Fibroblast of pulmonary artery (primary cell): ENCODE data around the gene ARHGEF37.

Experiments used
- DNase-seq: peaks from one replicate; pipeline ENCODE4 v3.0.0-alpha.2; 2010; ENCODE audit warnings: low read depth
- H3K4me3 ChIP-seq: replicated peaks from 2 replicates; pipeline ENCODE4 v1.5.1; 2011; ENCODE audit warnings: low read depth, mild to moderate bottlenecking, control low read depth, low read length, moderate library complexity
- CTCF ChIP-seq: IDR thresholded peaks from 2 replicates; pipeline ENCODE4 v1.5.1; 2011; ENCODE audit warnings: mild to moderate bottlenecking, control low read depth, low read length, inconsistent platforms; ENCODE audit errors: missing control alignments

The ARHGEF37 gene

GRCh38 chr5:149680810-149681221 is 99.5 kb downstream of the ARHGEF37 start:
- no peak for TF ChIP-seq CTCF
- DNase-seq = no peak

GRCh38 chr5:149681252-149681651 is 100.0 kb downstream of the ARHGEF37 start:
- DNase-seq = no peak
- TF ChIP-seq CTCF = no peak
- no peak overlapping the region for H3K4me3 ChIP-seq

More at GRCh38 chr5:149680810-149681221, 99.5 kb downstream of the ARHGEF37 start:
- no peak overlapping the region for H3K4me3 ChIP-seq

GRCh38 chr5:149681922-149682321 is 100.6 kb downstream of the ARHGEF37 start:
- no peak for DNase-seq
- H3K4me3 ChIP-seq = no peak overlapping the region
- TF ChIP-seq CTCF = no peak

GRCh38 chr5:149682532-149683075 is 101.3 kb downstream of the ARHGEF37 start:
- TF ChIP-seq CTCF = no peak
- DNase-seq = no peak
- no peak overlapping the region for H3K4me3 ChIP-seq

- no peak overlapping the region for H3K4me3 ChIP-seq
- DNase-seq = no peak
- no peak for TF ChIP-seq CTCF
These were observed 102.7 kb downstream of the ARHGEF37 start for GRCh38 chr5:149683964-149684363.

- H3K4me3 ChIP-seq = no peak overlapping the region
- TF ChIP-seq CTCF = no peak
- no peak for DNase-seq
These were observed 103.1 kb downstream of the ARHGEF37 start for GRCh38 chr5:149684371-149684770.
